ENCODE results near the gene FKBP15.

DNA sequence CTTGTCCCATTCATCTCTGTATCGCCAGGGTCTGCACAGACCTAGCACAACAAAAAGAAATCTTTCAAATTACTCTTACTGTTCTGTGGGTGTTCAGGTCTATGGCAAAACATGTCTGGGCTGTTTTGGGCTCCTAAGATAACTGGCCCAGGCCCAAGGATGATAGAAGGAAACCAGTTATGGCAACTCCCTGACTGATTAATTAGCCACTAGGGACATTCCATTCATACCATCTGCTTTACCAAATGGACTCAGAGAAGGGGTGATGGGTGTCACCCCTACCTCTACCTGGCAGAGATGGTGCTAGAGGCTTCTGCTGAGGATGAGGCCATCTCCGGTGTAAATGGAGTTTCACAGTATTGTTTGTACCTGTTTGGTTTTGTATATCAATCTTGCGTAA, 68.4 kb downstream of the FKBP15 start:
- TF ChIP-seq POLR2A (IDR thresholded peaks at IDR 0.05; ENCODE audit: low read length) (no peak), GATA1 (IDR thresholded peaks at IDR 0.05; ENCODE audit: low read depth, low read length) (no peak)

All from erythroblast (primary cell).